NCI-H524 treated with DMSO at 0.1 percent for 48 hours (cell line): ENCODE measurements around the gene EXOC7.

Experiments
- DNase-seq: peaks from one replicate; lab custom pipeline; 2025; lab: John Stamatoyannopoulos, UW

The EXOC7 gene

DNA sequence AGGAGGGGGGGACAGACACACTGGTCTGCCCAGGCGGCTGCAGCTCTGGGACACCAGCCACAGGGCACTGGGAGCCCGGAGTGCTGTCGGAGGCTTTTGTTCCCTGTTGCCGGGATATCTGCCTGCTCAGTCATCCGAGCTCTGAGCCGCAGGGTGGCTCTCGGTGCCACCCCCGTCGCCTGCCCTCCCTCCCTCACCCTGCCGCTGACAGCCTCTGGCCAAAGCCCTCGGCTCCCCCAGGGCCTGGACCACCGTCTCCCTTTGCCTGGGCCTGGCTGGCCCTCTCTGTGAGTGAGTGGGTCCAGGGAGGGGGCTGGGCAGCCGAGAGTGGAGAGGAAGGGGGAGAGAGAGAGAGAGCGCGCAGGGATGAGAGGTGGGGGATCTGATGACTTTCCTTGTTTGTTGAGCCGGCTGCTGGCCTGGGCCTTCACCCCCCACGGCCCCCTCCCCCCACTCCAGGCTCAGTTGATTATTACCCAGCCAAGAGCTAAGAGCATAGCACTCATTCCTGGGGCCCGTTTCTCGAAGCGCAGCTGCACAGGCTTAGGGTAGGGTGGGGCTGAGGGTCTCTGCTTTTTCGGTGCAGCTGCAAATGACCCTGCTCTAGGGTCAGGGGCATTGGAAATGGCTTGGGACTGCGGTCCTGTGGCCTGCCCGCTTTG lies 34.8 kb upstream of the EXOC7 start:
- DNase-seq: no peak

DNA sequence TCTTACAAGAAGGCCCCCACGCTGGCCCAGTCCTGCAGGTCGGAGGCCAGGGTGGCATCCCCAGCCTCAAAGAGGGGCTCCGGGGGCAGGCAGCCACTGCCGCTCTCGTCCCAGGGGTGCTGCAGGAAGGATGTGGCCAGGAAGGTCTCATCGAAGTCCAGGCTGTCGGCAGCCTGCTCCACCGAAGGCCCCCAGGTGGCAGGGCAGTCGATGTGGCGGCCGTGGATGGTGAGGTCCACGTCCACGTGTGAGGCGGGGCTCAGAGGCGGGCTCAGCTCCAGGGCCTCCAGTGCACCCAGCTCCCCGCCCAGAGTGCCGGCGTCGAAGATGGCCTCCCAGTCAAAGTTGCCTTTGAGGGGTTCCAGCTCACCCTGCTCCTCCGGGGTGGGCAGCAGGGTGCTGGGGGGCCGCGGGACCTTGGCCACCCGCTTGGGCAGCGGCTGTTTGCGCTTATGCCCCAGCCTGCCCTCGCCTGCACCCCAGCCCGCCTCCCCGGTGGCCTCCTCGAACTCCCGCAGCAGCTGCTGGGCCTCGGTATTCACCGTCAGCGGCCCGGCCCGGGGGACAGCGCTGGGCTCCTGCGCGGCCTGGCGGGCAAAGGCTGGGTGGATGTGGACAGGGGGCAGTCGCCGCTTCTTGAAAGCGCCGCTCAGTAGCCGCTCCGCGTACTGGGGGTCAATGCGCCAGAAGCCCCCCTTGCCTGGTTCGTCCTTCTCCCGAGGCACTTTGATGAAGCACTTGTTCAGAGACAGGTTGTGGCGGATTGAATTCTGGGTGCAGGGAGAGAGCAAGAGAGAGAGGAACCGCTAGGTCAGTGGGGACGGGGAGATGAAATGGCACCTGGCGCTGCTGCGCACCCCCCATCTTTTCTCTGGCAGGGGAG lies 34.0 kb upstream of the EXOC7 start:
- DNase-seq: no peak

- no peak for DNase-seq
Measured at GRCh38 chr17:76137001-76137350, 33.4 kb upstream of the EXOC7 start.

DNA sequence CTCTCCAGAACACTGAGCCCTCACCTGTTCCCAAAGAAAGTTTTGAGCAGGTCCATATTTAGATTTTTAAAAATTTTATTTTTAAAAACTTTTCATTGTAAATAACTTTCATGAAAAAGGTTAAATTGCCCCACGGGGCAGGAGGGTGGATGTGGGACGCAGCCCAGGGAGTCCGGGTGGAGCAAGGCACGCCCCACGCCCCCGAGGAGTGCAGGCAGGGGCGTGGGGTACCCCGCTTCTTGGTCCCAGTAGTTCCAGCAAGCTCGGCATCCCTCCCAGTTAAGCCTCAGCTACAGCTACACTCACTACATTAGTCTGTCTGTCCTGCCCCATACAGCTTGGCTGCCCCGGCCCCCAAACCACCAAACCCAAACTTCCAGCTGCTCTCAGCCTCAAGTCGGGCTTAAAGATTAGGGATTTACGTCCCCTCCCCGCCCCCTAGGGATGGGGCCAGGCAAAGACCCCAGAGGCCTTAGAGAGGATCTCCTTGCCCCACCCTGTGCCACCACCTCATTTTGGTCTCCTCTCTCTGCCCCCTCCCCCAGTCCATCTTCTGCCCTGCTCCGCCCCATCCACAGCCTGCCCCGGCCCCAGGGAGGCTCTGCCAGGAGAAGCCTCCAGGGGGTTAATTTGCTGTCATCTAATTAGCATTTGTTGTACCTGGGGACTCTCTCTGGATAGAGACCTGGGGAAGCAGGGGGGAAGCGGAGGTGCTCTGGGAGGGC lies 32.9 kb upstream of the EXOC7 start:
- DNase-seq: no peak

- no peak for DNase-seq
Measured at GRCh38 chr17:76135810-76136188, 32.2 kb upstream of the EXOC7 start.

DNA sequence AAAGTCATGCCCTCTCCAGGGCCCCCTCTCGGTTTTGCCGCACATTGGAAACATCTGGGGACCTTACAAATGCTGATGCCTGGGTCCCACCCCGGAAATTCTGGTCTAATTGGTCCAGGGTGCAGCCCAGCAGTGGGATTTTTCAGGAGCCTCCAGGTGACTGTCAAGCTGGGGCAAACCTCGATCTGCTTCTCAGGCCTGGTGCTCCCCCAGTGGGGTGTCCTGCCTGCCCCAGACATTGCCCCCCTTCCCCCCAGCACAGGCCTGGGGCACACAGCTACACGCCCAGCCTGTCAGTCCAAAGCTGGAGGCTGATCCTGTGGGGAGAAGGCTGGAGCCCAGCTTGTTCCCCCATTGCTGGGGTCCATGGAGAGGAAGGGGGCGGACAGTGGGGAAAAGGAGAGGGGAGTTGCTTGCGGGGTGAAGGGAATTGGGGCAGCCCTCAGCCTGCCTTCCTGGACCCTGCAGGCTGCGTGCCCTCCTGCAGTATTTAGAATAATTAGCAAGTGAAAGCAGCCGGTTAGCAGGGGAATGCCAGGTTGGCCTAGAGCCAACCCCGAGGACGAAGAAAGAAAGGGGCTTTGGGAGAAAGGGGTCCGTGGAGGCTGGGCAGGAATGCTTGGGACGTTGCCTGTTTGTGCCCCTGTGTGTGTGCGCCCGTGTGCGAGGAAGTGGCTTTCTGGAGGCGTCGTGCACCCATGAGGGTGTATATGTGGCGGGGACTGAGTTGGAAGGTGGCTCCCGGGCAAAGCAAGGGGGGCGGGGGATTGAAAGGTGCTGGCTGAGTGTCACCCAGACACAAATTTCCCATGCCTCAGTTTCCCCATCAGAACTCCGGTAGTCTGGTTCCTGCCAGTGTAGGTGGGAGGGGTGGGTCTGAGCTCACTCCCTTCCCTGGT lies 31.6 kb upstream of the EXOC7 start:
- DNase-seq: no peak

DNA sequence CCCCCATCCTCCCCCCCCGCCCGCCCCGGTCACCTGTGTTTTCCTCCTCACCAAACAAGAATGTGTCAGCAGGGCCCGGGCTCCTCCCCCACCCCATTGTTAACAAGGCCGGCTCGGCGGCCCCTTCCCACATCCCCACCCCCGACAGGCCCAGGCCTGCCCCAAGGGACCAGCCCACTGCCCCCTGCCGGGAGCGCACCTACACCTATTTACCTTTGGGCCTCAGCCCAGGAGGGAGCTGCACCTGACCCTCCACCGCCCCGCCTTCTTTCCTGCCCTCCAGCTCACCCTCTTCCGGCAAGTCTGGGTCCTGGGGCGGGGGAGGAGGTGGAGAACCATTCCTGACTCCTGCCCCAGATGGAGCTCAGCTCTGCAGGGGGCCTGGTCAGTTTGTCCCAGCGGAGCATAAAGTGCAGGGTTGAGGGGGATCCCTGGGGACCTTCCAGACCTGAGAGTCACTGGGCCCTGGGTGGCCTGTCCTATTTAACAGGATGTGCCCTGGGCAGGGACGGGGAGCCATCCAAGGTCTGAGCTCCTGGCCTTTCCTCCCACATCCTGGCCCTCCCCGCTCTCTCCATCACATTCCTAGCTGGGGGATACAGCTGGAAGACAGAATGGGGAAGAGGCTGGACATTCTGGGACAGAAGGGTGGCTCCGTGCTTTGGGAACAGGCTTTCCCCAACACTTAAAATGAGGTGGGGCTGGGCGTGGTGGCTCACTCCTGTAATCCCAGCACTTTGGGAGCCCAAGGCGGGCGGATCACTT lies 29.2 kb upstream of the EXOC7 start:
- DNase-seq: no peak

- no peak for DNase-seq
Measured at GRCh38 chr17:76131692-76132573, 28.3 kb upstream of the EXOC7 start.

- DNase-seq: no peak
Measured at GRCh38 chr17:76131051-76131691, 27.6 kb upstream of the EXOC7 start.

- no peak for DNase-seq
Measured at GRCh38 chr17:76130473-76130872, 26.9 kb upstream of the EXOC7 start.

- DNase-seq: no peak
Measured at GRCh38 chr17:76125922-76126321, 22.3 kb upstream of the EXOC7 start.

- no peak for DNase-seq
Measured at GRCh38 chr17:76125391-76125675, 21.7 kb upstream of the EXOC7 start.

DNA sequence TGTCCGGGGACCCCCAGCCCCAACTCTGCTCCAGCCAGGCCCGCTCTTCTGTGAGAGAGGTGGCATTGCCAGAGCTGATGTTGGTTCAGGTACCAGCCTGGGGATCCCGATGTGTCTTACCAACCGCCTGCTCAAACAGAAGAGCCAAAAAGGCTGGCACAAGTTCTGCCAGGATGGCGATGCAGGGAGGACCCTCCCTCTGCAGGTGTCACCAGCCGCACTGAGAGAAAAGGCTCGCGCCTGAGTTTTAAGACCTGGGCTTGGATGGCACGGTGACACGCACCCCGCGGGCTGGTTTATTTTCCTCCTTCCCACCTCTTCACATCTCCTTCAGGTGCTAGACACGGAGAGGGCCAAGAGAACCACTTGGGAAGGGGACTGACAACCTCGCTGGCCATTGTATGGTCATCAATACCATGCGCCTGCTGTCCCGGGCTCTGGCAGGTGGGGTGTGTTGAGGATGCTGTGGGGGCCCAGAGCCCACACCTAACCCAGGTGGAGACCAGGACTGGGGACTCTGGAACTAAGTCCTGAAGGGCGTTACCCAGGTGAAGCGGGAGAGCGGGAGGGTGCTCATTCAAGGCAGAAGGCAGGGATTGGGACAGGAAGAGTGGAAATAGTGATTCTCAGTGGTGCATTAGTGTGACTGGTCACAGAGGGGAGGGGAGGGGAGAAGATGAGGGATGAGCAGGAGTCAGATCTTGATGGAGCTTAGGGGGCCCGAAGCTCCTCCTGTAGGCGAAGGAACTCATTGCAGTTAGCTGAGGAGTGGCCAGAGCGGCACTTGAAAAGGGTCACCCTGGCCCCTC lies 21.2 kb upstream of the EXOC7 start:
- DNase-seq: no peak

GRCh38 chr17:76123749-76124581 lies 20.4 kb upstream of the EXOC7 start:
- no peak for DNase-seq

- DNase-seq: no peak
Measured at GRCh38 chr17:76123191-76123499, 19.6 kb upstream of the EXOC7 start.

DNA sequence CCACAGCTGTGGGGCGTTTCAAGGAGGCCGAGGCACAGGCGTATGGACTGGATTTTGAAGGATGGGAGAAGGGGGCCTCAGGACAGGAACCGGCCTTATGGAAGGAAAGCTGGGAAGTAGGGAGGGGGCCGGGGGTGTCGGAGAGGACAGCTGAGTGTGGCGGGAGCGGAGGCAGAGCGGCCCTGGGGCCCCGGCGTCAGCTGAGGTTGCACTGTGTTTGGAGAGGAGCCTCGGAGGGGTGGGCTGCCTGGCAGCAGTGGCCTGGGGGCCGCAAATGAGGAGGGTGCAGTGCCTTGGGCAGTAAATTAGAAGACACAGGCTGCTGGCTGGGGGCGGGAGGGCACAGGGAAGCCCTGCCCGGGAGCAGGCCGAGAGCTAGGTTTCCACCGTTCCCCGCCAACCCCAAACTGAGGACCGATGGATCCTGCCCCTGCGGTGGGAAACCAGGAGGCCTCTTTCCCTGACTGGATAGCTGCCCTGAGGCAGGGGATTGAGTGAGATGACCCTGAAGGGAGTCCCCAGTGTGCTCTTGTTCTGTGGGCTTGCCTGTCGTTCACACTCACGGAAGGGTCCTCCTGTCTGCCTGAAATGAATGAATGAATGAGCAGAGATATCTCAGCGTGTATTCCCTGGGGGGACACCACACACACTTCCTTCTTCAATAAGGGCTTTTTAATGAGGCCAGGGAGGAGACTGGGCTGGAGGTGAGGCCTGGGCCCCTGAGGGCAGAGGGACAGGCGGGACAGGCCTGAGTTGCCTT lies 19.0 kb upstream of the EXOC7 start:
- no peak for DNase-seq

DNA sequence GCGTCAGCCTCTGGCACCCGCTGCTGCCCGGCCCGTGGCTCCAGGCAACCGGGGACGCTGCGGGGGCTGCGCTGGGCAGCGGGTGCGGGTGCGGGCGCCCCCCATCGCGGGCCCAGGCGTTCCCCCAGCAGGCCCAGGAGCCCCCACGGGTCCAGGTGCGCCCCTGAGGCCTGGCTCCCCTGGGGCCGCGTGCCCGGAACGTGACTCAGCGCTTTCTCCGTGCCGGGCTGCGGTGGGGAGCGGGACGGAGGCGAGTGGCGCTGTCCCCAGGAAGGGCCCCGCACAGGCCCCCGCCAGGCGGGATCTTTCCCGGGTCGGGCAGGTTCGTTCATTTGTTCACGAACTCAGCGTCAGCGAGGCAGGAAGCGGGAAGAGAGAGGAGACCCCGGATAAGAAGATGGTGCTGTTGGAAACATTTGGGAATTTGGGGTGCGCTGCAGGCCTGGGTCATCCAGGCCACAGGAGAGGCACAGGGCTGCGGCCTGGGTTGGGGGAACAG lies 18.4 kb upstream of the EXOC7 start:
- DNase-seq: no peak

- no peak for DNase-seq
Measured at GRCh38 chr17:76120658-76121008, 17.0 kb upstream of the EXOC7 start.
